ENCODE measurements around the gene MADCAM1. TPM values are rescaled to one million over a fixed set of nuclear protein-coding genes. Genes with fewer than 3 reads are reported as not detected.

MADCAM1 gene
- total and polyA plus RNA-seq, 7 experiments from 2014 or later, result 0.12 to 1.8 (median 0.61) TPM; not detected in 2

GRCh38 chr19:518598-519231 is 22.4 kb downstream of the MADCAM1 start:
- Histone ChIP-seq H3K9me3 (ENCODE audit: control insufficient read depth in 2 of 3, low read length in 3 of 3) (no peaks in the 10 kb centered on the region), H3K4me1 (ENCODE audit: control insufficient read depth in 2 of 2, insufficient read depth in 2 of 2, low read length in 2 of 2) (no peaks in the 10 kb centered on the region), H3K27me3 (ENCODE audit: control insufficient read depth in 2 of 2, insufficient read depth in 2 of 2, low read length in 2 of 2) (no peaks in the 10 kb centered on the region), H3K27ac (ENCODE audit: low read depth, low read length) (peak overlapping the region; percentile 45), H3K36me3 (ENCODE audit: control insufficient read depth in 2 of 3, insufficient read depth in 3 of 3, low read length in 3 of 3) (no peaks in the 10 kb centered on the region), H3K4me3 (ENCODE audit: low read length) (no peak overlapping the region)
- Mint-ChIP-seq H3K36me3 (peaks cover 0 to 11% (median 0%) of the 10 kb centered on the region in 5 donors), H3K27ac (peak overlapping the region in 2 of 9 donors; percentile 32 to 67), H3K4me3 (peak overlapping the region in 4 of 10 donors; percentile 35 to 63 (median 40)), H3K27me3 (no peaks in the 10 kb centered on the region), H3K4me1 (peaks cover 5 to 31% (median 19%) of the 10 kb centered on the region in 7 donors), H3K9me3 (no peaks in the 10 kb centered on the region)
- peak in 8 of 9 donors; percentile 53 to 74 (median 66) for DNase-seq
- POLR2A ChIA-PET, result interaction anchor here (1.5 to 4.7 kb wide), 3 partner anchors 8 to 13 kb away, joined by 8 to 17 read pairs (median 16); partner anchors contain the start of gene CDC34
- ATAC-seq, result peak; percentile 92
- intact Hi-C loops (cut with micrococcal nuclease), result loop anchor here (1.0 kb wide), 2 partner anchors 7 to 13 kb away; partner anchors contain the start of gene CDC34 (in 1 of the 2)
- CTCF ChIA-PET, result interaction anchor here (3.8 kb wide), 1 partner anchor 14 kb away, joined by 14 read pairs; the partner anchor contains the start of gene CDC34

DNA sequence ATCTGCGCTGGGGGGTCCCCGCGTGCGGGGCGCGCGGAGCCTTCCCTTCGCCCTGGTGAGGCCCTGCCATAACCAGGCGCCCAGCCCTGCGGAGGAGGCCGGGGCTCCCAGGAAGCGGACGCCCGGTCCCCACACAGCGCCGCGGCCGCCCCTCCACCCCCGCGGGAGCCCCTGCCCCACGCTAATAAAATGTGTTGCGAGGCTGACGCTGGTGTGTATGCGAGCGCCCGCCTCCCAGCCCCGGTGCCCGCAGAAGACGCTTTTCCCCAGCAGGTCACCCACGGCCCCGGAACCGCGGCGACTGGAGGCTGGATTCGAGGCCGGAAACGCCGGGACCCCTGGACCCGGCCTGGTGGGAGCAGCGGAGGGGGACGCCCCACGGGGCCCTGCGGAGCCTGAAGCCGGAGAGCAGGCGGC is 23.2 kb downstream of the MADCAM1 start:
- Histone ChIP-seq H3K36me3 (ENCODE audit: control insufficient read depth in 2 of 3, insufficient read depth in 3 of 3, low read length in 3 of 3) (no peaks in the 10 kb centered on the region), H3K4me3 (ENCODE audit: low read length) (no peak overlapping the region), H3K4me1 (ENCODE audit: control insufficient read depth in 2 of 2, insufficient read depth in 2 of 2, low read length in 2 of 2) (no peaks in the 10 kb centered on the region), H3K9me3 (ENCODE audit: control insufficient read depth in 2 of 3, low read length in 3 of 3) (no peaks in the 10 kb centered on the region), H3K27me3 (ENCODE audit: control insufficient read depth in 2 of 2, insufficient read depth in 2 of 2, low read length in 2 of 2) (no peaks in the 10 kb centered on the region), H3K27ac (ENCODE audit: low read depth, low read length) (no peak overlapping the region)
- no peaks in the 10 kb centered on the region for H3K9me3 Mint-ChIP-seq
- H3K27ac Mint-ChIP-seq, result no peak overlapping the region
- CTCF ChIA-PET, result interaction anchor here (1.4 to 3.8 kb wide), 2 partner anchors 13 to 65 kb away, joined by 3 to 14 read pairs; partner anchors contain the start of gene CDC34
- H3K4me1 Mint-ChIP-seq, result peaks cover 0 to 27% (median 12%) of the 10 kb centered on the region in 7 donors
- peaks cover 0 to 5% (median 0%) of the 10 kb centered on the region in 5 donors for H3K36me3 Mint-ChIP-seq
- POLR2A ChIA-PET, result interaction anchor here (0.6 to 4.7 kb wide), 4 partner anchors 8 to 13 kb away, joined by 3 to 17 read pairs (median 12); partner anchors contain the start of gene CDC34
- H3K27me3 Mint-ChIP-seq, result no peaks in the 10 kb centered on the region
- ATAC-seq (no peak), DNase-seq (no peak)
- no peak overlapping the region for H3K4me3 Mint-ChIP-seq
- intact Hi-C loops (cut with micrococcal nuclease), result loop anchor here (1.0 kb wide), 2 partner anchors 8 to 12 kb away; partner anchors contain the start of gene CDC34 (in 1 of the 2)

- Mint-ChIP-seq H3K4me3 (peak overlapping the region in 3 of 10 donors; percentile 32 to 62 (median 49)), H3K4me1 (peaks cover 0 to 24% (median 4%) of the 10 kb centered on the region in 7 donors), H3K9me3 (peaks cover 0 to 4% (median 0%) of the 10 kb centered on the region in 11 donors), H3K27me3 (peaks cover 0 to 8% (median 0%) of the 10 kb centered on the region in 5 donors), H3K27ac (peak overlapping the region in 1 of 9 donors; percentile 61), H3K36me3 (no peaks in the 10 kb centered on the region)
- Histone ChIP-seq H3K36me3 (ENCODE audit: control insufficient read depth in 2 of 3, insufficient read depth in 3 of 3, low read length in 3 of 3) (no peaks in the 10 kb centered on the region), H3K4me3 (ENCODE audit: low read length) (no peak overlapping the region), H3K4me1 (ENCODE audit: control insufficient read depth in 2 of 2, insufficient read depth in 2 of 2, low read length in 2 of 2) (no peaks in the 10 kb centered on the region), H3K27me3 (ENCODE audit: control insufficient read depth in 2 of 2, insufficient read depth in 2 of 2, low read length in 2 of 2) (no peaks in the 10 kb centered on the region), H3K9me3 (ENCODE audit: control insufficient read depth in 2 of 3, low read length in 3 of 3) (no peaks in the 10 kb centered on the region), H3K27ac (ENCODE audit: low read depth, low read length) (no peak overlapping the region)
- DNase-seq (no peak), ATAC-seq (no peak)
- POLR2A ChIA-PET, result interaction anchor here (0.7 to 4.7 kb wide), 4 partner anchors 8 to 140 kb away, joined by 3 to 17 read pairs (median 10); partner anchors contain the start of genes CDC34 and RNF126
- CTCF ChIA-PET, result interaction anchor here (0.6 kb wide), 1 partner anchor 33 kb away, joined by 4 read pairs; no protein-coding TSS in a partner anchor
- intact Hi-C loops (cut with micrococcal nuclease), result no loop called here
Observed at GRCh38 chr19:522726-523125, 26.4 kb downstream of the MADCAM1 start.

- Mint-ChIP-seq H3K36me3 (no peaks in the 10 kb centered on the region), H3K27ac (no peak overlapping the region), H3K4me1 (peaks cover 0 to 24% (median 6%) of the 10 kb centered on the region in 7 donors), H3K27me3 (peaks cover 0 to 8% (median 0%) of the 10 kb centered on the region in 5 donors), H3K4me3 (no peak overlapping the region), H3K9me3 (peaks cover 0 to 4% (median 0%) of the 10 kb centered on the region in 11 donors)
- H3K27me3 ChIP-seq (ENCODE audit: control insufficient read depth in 2 of 2, insufficient read depth in 2 of 2, low read length in 2 of 2), result no peaks in the 10 kb centered on the region
- no peak overlapping the region for H3K27ac ChIP-seq (ENCODE audit: low read depth, low read length)
- ATAC-seq, result no peak
- no peak overlapping the region for H3K4me3 ChIP-seq (ENCODE audit: low read length)
- intact Hi-C loops (cut with micrococcal nuclease), result no loop called here
- DNase-seq, result no peak
- no peaks in the 10 kb centered on the region for H3K9me3 ChIP-seq (ENCODE audit: control insufficient read depth in 2 of 3, low read length in 3 of 3)
- no peaks in the 10 kb centered on the region for H3K4me1 ChIP-seq (ENCODE audit: control insufficient read depth in 2 of 2, insufficient read depth in 2 of 2, low read length in 2 of 2)
- ChIA-PET POLR2A (interaction anchor here (1.3 kb wide), 1 partner anchor 13 kb away, joined by 5 read pairs; no protein-coding TSS in a partner anchor), CTCF (no interaction called here)
- no peaks in the 10 kb centered on the region for H3K36me3 ChIP-seq (ENCODE audit: control insufficient read depth in 2 of 3, insufficient read depth in 3 of 3, low read length in 3 of 3)
Observed at GRCh38 chr19:524062-524674, 27.9 kb downstream of the MADCAM1 start.

GRCh38 chr19:525029-525428 is 28.7 kb downstream of the MADCAM1 start:
- no peak for ATAC-seq
- POLR2A ChIA-PET, result interaction anchor here (1.3 kb wide), 1 partner anchor 14 kb away, joined by 5 read pairs; no protein-coding TSS in a partner anchor

DNA sequence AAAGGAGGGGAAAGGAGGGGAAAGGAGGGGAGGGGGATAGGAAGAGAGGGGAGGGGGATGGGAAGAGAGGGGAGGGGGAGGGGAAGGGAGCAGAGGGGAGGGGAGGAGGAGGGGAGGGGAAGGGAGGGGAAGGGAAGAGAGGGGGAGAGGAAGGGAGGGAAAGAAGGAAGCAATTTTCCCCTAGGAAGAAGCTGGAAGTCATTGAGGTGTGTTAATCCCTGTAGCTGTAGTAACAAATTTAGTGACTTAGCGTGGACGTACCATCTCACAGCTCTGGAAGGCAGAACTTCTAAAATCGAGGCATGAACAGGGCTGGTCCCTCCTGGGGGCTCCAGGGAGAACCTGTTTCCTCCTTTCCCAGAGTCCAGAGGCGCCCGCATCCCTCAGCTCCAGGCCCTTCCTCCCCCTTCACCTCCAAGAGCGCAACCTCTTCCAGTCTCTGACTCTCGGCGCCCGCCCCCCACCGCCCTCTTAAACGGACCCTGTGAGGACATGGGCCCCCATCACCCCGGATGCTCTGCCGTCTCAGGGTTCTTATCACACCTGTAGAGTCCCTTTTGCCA is 29.7 kb downstream of the MADCAM1 start:
- H3K36me3 ChIP-seq (ENCODE audit: control insufficient read depth in 2 of 3, insufficient read depth in 3 of 3, low read length in 3 of 3), result no peaks in the 10 kb centered on the region
- DNase-seq, result no peak
- Mint-ChIP-seq H3K4me1 (peaks cover 0 to 21% (median 9%) of the 10 kb centered on the region in 7 donors), H3K27ac (peak overlapping the region in 1 of 9 donors; percentile 26), H3K4me3 (no peak overlapping the region), H3K36me3 (no peaks in the 10 kb centered on the region), H3K27me3 (peaks cover 0 to 8% (median 0%) of the 10 kb centered on the region in 5 donors), H3K9me3 (peaks cover 0 to 4% (median 0%) of the 10 kb centered on the region in 11 donors)
- H3K4me3 ChIP-seq (ENCODE audit: low read length), result no peak overlapping the region
- H3K27me3 ChIP-seq (ENCODE audit: control insufficient read depth in 2 of 2, insufficient read depth in 2 of 2, low read length in 2 of 2), result no peaks in the 10 kb centered on the region
- no peaks in the 10 kb centered on the region for H3K4me1 ChIP-seq (ENCODE audit: control insufficient read depth in 2 of 2, insufficient read depth in 2 of 2, low read length in 2 of 2)
- intact Hi-C loops (cut with micrococcal nuclease), result no loop called here
- POLR2A ChIA-PET, result interaction anchor here (0.6 kb wide), 1 partner anchor 235 kb away, joined by 3 read pairs; no protein-coding TSS in a partner anchor
- no peaks in the 10 kb centered on the region for H3K9me3 ChIP-seq (ENCODE audit: control insufficient read depth in 2 of 3, low read length in 3 of 3)
- no peak for ATAC-seq
- CTCF ChIA-PET, result interaction anchor here (0.6 to 0.8 kb wide), 2 partner anchors 9 to 15 kb away, joined by 3 to 5 read pairs; no protein-coding TSS in a partner anchor
- H3K27ac ChIP-seq (ENCODE audit: low read depth, low read length), result no peak overlapping the region

More at GRCh38 chr19:525029-525428, 28.7 kb downstream of the MADCAM1 start:
- Mint-ChIP-seq H3K27ac (peak overlapping the region in 1 of 9 donors; percentile 50), H3K4me3 (no peak overlapping the region), H3K36me3 (no peaks in the 10 kb centered on the region), H3K27me3 (peaks cover 0 to 8% (median 0%) of the 10 kb centered on the region in 5 donors), H3K9me3 (peaks cover 0 to 4% (median 0%) of the 10 kb centered on the region in 11 donors), H3K4me1 (peaks cover 0 to 24% (median 6%) of the 10 kb centered on the region in 7 donors)
- no peaks in the 10 kb centered on the region for H3K27me3 ChIP-seq (ENCODE audit: control insufficient read depth in 2 of 2, insufficient read depth in 2 of 2, low read length in 2 of 2)
- no peaks in the 10 kb centered on the region for H3K4me1 ChIP-seq (ENCODE audit: control insufficient read depth in 2 of 2, insufficient read depth in 2 of 2, low read length in 2 of 2)
- intact Hi-C loops (cut with micrococcal nuclease), result no loop called here
- CTCF ChIA-PET, result no interaction called here
- H3K36me3 ChIP-seq (ENCODE audit: control insufficient read depth in 2 of 3, insufficient read depth in 3 of 3, low read length in 3 of 3), result no peaks in the 10 kb centered on the region
- no peak overlapping the region for H3K27ac ChIP-seq (ENCODE audit: low read depth, low read length)
- no peaks in the 10 kb centered on the region for H3K9me3 ChIP-seq (ENCODE audit: control insufficient read depth in 2 of 3, low read length in 3 of 3)
- DNase-seq, result no peak
- no peak overlapping the region for H3K4me3 ChIP-seq (ENCODE audit: low read length)
